GM20431 (cell line): ENCODE measurements around the gene TRAPPC2.

Experiments
- in situ Hi-C: fragments of 300-500 bp; cut with MseI, MboI; formaldehyde crosslinking; loops from one replicate; pipeline ENCODE4 v1.15.0; 2020; ENCODE audit warnings: low sequenced_read_pairs; ENCODE audit not compliant: unreplicated experiment

Gene TRAPPC2

GRCh38 chrX:13734278-13735172 lies at the start of gene TRAPPC2, which contains the start of gene OFD1:
Gene TRAPPC2, minus strand, starts transcription at chrX:13734620. Its CDS starts 14,657 bp downstream, at chrX:13719963.
Gene OFD1, plus strand, starts transcription at chrX:13734748. Its CDS starts 324 bp downstream, at chrX:13735072.
- in situ Hi-C loops: no loop called here

GRCh38 chrX:13780868-13781427 lies 46.5 kb upstream of the TRAPPC2 start:
- in situ Hi-C loops: no loop called here

GRCh38 chrX:13778916-13779315 lies 44.5 kb upstream of the TRAPPC2 start:
- in situ Hi-C loops: no loop called here

GRCh38 chrX:13776387-13776786 lies 42.0 kb upstream of the TRAPPC2 start:
- in situ Hi-C loops: no loop called here

- in situ Hi-C loops: no loop called here
Observed at GRCh38 chrX:13775837-13776236, 41.4 kb upstream of the TRAPPC2 start.

- in situ Hi-C loops: no loop called here
Observed at GRCh38 chrX:13774696-13775095, 40.3 kb upstream of the TRAPPC2 start.

- in situ Hi-C loops: no loop called here
Observed at GRCh38 chrX:13770013-13770535, 35.7 kb upstream of the TRAPPC2 start.

- in situ Hi-C loops: no loop called here
Observed at GRCh38 chrX:13768939-13769338, 34.5 kb upstream of the TRAPPC2 start.

GRCh38 chrX:13764765-13765164 lies 30.3 kb upstream of the TRAPPC2 start:
- in situ Hi-C loops: no loop called here

GRCh38 chrX:13764281-13764680 lies 29.9 kb upstream of the TRAPPC2 start:
- in situ Hi-C loops: no loop called here

GRCh38 chrX:13763489-13763888 lies 29.1 kb upstream of the TRAPPC2 start:
- in situ Hi-C loops: no loop called here

- in situ Hi-C loops: no loop called here
Observed at GRCh38 chrX:13761606-13762414, 27.4 kb upstream of the TRAPPC2 start.

GRCh38 chrX:13760426-13760825 lies 26.0 kb upstream of the TRAPPC2 start:
- in situ Hi-C loops: no loop called here

- in situ Hi-C loops: no loop called here
Observed at GRCh38 chrX:13759152-13759718, 24.8 kb upstream of the TRAPPC2 start.

- in situ Hi-C loops: no loop called here
Observed at GRCh38 chrX:13756381-13756780, 22.0 kb upstream of the TRAPPC2 start.

- in situ Hi-C loops: no loop called here
Observed at GRCh38 chrX:13755254-13755653, 20.8 kb upstream of the TRAPPC2 start.

- in situ Hi-C loops: no loop called here
Observed at GRCh38 chrX:13754765-13755164, 20.3 kb upstream of the TRAPPC2 start.

- in situ Hi-C loops: no loop called here
Observed at GRCh38 chrX:13752646-13753045, 18.2 kb upstream of the TRAPPC2 start.

- in situ Hi-C loops: no loop called here
Observed at GRCh38 chrX:13752141-13752540, 17.7 kb upstream of the TRAPPC2 start.

GRCh38 chrX:13750812-13751211 lies 16.4 kb upstream of the TRAPPC2 start:
- in situ Hi-C loops: no loop called here
